ENCODE measurements around the gene OR13J1. TPM values are rescaled to one million over a fixed set of nuclear protein-coding genes. Genes with fewer than 3 reads are reported as not detected.

The OR13J1 gene
- polyA plus RNA-seq, 2 of the 4 experiments (the other 2 are of a cell fraction): not detected

GRCh38 chr9:35911690-35912089, 41.5 kb upstream of the OR13J1 start (continued):
- no peak for TF ChIP-seq ELK1 (IDR thresholded peaks at IDR 0.05; ENCODE audit: low read depth, low read length)

GRCh38 chr9:35910613-35911359, 40.6 kb upstream of the OR13J1 start:
- Histone ChIP-seq H3K9me3 (no peaks in the 10 kb centered on the region), H3K4me2 (peak overlapping the region; percentile 44; the same call in 2 of the 3 replicates), H3K4me3 (no peak overlapping the region), H3K27ac (peak overlapping the region; percentile 93 to 99), H3K4me1 (peaks cover 49% of the 10 kb centered on the region)
- DNase-seq (ENCODE audit: low read depth in 1 of 2, low spot score in 1 of 2) (peak; percentile 79 to 82), FAIRE-seq (no peak), ATAC-seq (peak in 1 of 2 experiments; percentile 22; a peak in 3 of 6 replicates)
- WGBS (ENCODE audit: missing lambda C conversion rate): 36% methylated on average over 14 of the region's 14 CpGs
- ChIA-PET POLR2A (no interaction called here), CTCF (interaction anchor here (0.7 to 13.7 kb wide), 41 partner anchors 8 to 279 kb away, joined by 3 to 243 read pairs (median 4); partner anchors contain the start of genes CREB3, FAM221B, GBA2 and HINT2)
- TF ChIP-seq RAD21 (conservative IDR thresholded peaks at IDR 0.05 in 1 of 2, IDR thresholded peaks at IDR 0.05 in 1 of 2): peak; percentile 86 to 87
- peak; percentile 80 for TF ChIP-seq CTCF (IDR thresholded peaks at IDR 0.05)
- TF ChIP-seq SMC3 (IDR thresholded peaks at IDR 0.05): peak; percentile 82
- TF ChIP-seq PHF8 (IDR thresholded peaks at IDR 0.05; ENCODE audit: borderline replicate concordance, low read depth): no peak

GRCh38 chr9:35909687-35910612, 39.7 kb upstream of the OR13J1 start:
- Histone ChIP-seq H3K27ac (peak overlapping the region; percentile 93 to 99), H3K4me2 (no peak overlapping the region), H3K4me1 (peaks cover 58% of the 10 kb centered on the region), H3K9me3 (no peaks in the 10 kb centered on the region), H3K4me3 (no peak overlapping the region)
- ATAC-seq (no peak), FAIRE-seq (no peak), DNase-seq (ENCODE audit: low read depth in 1 of 2, low spot score in 1 of 2) (no peak)
- POLR2A ChIA-PET: no interaction called here
- 94% methylated on average over 30 of the region's 34 CpGs for WGBS (ENCODE audit: missing lambda C conversion rate)
- TF ChIP-seq POLR2A (IDR thresholded peaks at IDR 0.05; ENCODE audit: low read length) (no peak), RCOR1 (IDR thresholded peaks at IDR 0.05; ENCODE audit: low read depth, low read length) (no peak), CBX8 (IDR thresholded peaks at IDR 0.05) (no peak), CEBPB (IDR thresholded peaks at IDR 0.05) (no peak)
- CTCF ChIA-PET: interaction anchor here (0.6 to 13.7 kb wide), 32 partner anchors 7 to 327 kb away, joined by 3 to 243 read pairs (median 4); partner anchors contain the start of genes HINT2, SPAG8 and TMEM8B

GRCh38 chr9:35909274-35909673, 39.1 kb upstream of the OR13J1 start, which contains the start of gene SPAAR:
Gene SPAAR, plus strand, starts transcription at chr9:35909490. Its CDS starts 974 bp downstream, at chr9:35910464.
- Histone ChIP-seq H3K9me3 (no peaks in the 10 kb centered on the region), H3K4me2 (peak within 1 kb of the TSS; percentile 68), H3K4me3 (peak within 1 kb of the TSS; percentile 12; the same call in 1 of the 3 replicates), H3K4me1 (peaks cover 56% of the 10 kb centered on the region), H3K27ac (peak within 1 kb of the TSS; percentile 93 to 99)
- no peak for DNase-seq (ENCODE audit: low read depth in 1 of 2, low spot score in 1 of 2)
- ATAC-seq: no peak
- WGBS (ENCODE audit: missing lambda C conversion rate): 84% methylated on average over 11 of the region's 11 CpGs
- ChIA-PET POLR2A (no interaction called here), CTCF (interaction anchor here (0.6 to 13.7 kb wide), 10 partner anchors 11 to 326 kb away, joined by 3 to 243 read pairs (median 4); partner anchors contain the start of gene TMEM8B)
- FAIRE-seq: no peak
- TF ChIP-seq RCOR1 (IDR thresholded peaks at IDR 0.05; ENCODE audit: low read depth, low read length): no peak

All from A549 (cell line).